Lower lobe of right lung (tissue), 2 donors: ENCODE measurements around the gene PBX1. TPM values are rescaled to one million over a fixed set of nuclear protein-coding genes. Genes with fewer than 3 reads are reported as not detected.
A peak's percentile ranks its signal among the peaks of the same experiment; 100 is the strongest.

Source experiments
- ATAC-seq, 2 donors: fragments of 200-7000 bp; cut with Tn5 transposase; one replicate each; pipeline ENCODE4 v1.9.1; 2020 to 2022; ENCODE audit warnings: mild to moderate bottlenecking in 2 of 2, moderate library complexity in 2 of 2
- DNase-seq: peaks from one replicate; pipeline ENCODE4 v3.0.0-alpha.2; 2020
- H3K27ac ChIP-seq: fragments of 200-600 bp; one replicate; pipeline ENCODE4 v1.8.0; 2022
- H3K27me3 ChIP-seq: fragments of 200-600 bp; one replicate; pipeline ENCODE4 v1.8.0; 2022; ENCODE audit warnings: low read depth
- H3K36me3 ChIP-seq: fragments of 200-600 bp; one replicate; pipeline ENCODE4 v1.8.0; 2022; ENCODE audit warnings: mild to moderate bottlenecking
- H3K4me1 ChIP-seq: fragments of 200-600 bp; one replicate; pipeline ENCODE4 v1.8.0; 2022
- H3K4me3 ChIP-seq: fragments of 200-600 bp; one replicate; pipeline ENCODE4 v1.8.0; 2022; ENCODE audit warnings: mild to moderate bottlenecking
- H3K9me3 ChIP-seq: fragments of 200-600 bp; one replicate; pipeline ENCODE4 v1.8.0; 2022
- intact Hi-C: fragments of 100-400 bp; cut with DNase I; formaldehyde crosslinking; loops from one replicate; pipeline ENCODE4 v1.11.0; 2022
- total RNA-seq: library from RNA; stranded (reverse); fragmentation: NEBNext Ultra II Directional; extraction: Animal tissue kit (Norgen Biotek cat#: 25700); gene quantifications from one replicate; pipeline ENCODE4 v1.2.1, GENCODE V29; 2021
- TF ChIP-seq, protein P1 (sequence below): fragments of 200-600 bp; IDR thresholded peaks from one replicate; pipeline ENCODE4 v1.8.0; 2022; ENCODE audit warnings: antibody characterized with exemption, mild to moderate bottlenecking
- donor health status: DM: no; HTN: yes; CAD: no; lungs with severe emphysema.

Gene PBX1
- total RNA-seq, 1 donor from 2014 or later: 58.1 TPM

DNA sequence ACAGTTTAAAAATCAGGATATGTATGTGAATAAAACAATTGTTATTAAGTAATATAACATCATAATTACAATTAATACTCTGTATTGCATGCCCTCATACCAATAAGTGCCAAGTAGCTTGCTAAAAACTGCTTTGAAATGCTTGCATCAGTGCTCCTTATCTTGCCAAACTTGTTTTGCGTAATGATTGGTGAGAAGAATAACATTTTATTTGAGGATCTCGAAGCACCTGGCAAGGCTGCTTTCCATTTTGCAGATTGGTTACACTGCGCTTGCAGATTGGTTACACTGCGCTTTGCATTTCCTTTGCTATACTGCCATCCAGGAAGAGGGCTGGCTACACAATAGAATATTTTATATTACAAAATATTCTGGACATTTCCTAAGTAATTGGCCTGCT is 1.7 kb upstream of the PBX1 start:
- TF ChIP-seq, protein P1, sequence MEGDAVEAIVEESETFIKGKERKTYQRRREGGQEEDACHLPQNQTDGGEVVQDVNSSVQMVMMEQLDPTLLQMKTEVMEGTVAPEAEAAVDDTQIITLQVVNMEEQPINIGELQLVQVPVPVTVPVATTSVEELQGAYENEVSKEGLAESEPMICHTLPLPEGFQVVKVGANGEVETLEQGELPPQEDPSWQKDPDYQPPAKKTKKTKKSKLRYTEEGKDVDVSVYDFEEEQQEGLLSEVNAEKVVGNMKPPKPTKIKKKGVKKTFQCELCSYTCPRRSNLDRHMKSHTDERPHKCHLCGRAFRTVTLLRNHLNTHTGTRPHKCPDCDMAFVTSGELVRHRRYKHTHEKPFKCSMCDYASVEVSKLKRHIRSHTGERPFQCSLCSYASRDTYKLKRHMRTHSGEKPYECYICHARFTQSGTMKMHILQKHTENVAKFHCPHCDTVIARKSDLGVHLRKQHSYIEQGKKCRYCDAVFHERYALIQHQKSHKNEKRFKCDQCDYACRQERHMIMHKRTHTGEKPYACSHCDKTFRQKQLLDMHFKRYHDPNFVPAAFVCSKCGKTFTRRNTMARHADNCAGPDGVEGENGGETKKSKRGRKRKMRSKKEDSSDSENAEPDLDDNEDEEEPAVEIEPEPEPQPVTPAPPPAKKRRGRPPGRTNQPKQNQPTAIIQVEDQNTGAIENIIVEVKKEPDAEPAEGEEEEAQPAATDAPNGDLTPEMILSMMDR: no peak
- Histone ChIP-seq H3K27ac (no peak overlapping the region), H3K27me3 (no peaks in the 10 kb centered on the region), H3K4me1 (peaks cover 11% of the 10 kb centered on the region), H3K4me3 (no peak overlapping the region), H3K9me3 (no peaks in the 10 kb centered on the region), H3K36me3 (no peaks in the 10 kb centered on the region)
- intact Hi-C loops: no loop called here
- DNase-seq (no peak), ATAC-seq (no peak)

DNA sequence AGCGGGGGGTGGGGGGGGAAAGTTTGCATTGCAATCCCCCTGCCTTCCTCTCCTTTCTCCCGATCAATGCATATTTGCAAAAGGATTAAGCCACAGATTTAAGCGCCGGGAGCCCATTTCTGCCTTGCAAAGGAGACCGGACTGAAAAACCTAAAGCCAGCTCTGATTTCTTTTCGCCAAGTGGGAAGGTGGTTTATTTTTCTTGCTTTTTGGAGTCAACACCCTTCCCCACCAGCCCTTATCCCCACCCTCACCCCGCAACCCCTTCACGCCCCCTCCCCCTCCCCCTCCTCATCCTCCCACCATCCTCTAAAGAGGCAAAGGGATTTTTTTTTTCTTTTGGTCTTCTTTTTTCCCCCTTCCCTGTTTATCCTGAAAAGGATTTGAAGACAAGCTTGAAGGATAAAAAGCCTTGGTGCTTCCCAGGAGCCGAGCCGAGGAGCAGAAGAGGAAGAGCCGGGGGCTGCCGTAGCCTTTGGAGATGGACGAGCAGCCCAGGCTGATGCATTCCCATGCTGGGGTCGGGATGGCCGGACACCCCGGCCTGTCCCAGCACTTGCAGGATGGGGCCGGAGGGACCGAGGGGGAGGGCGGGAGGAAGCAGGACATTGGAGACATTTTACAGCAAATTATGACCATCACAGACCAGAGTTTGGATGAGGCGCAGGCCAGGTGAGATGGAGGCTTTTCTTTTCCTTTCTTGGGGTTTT is 513 bp downstream of the PBX1 start:
- peak overlapping the region; percentile 81 for H3K27ac ChIP-seq
- ATAC-seq: peak; percentile 25
- peak; percentile 51 for DNase-seq
- peak overlapping the region; percentile 69 for H3K4me3 ChIP-seq
- intact Hi-C loops: no loop called here
- H3K36me3 ChIP-seq: no peaks in the 10 kb centered on the region
- peaks cover 11% of the 10 kb centered on the region for H3K4me1 ChIP-seq
- TF ChIP-seq, protein P1: no peak
- H3K27me3 ChIP-seq: no peaks in the 10 kb centered on the region
- no peaks in the 10 kb centered on the region for H3K9me3 ChIP-seq

DNA sequence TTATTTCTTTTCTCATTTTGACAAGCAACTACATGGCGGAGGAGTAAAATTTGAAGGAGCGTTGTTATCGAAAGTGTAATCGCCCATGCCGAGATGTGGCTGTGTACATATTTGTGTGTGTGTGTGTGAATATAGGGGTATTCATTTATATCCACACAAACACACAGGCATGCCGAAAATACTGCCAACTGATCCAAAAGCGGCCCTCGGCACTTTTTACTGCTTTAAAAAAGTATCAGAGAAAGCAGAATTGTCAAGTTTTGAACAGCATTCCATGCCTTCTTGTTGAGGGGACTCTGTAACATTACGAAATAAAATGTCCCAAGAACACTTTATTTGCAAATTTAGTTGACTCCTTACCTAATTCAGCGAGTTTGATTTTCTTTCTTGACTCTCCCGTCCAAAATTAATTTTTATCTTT is 1.1 kb downstream of the PBX1 start:
- Histone ChIP-seq H3K27ac (peak overlapping the region; percentile 81), H3K9me3 (no peaks in the 10 kb centered on the region), H3K4me1 (peaks cover 11% of the 10 kb centered on the region), H3K36me3 (no peaks in the 10 kb centered on the region), H3K4me3 (peak overlapping the region; percentile 69), H3K27me3 (no peaks in the 10 kb centered on the region)
- DNase-seq (no peak), ATAC-seq (no peak)
- TF ChIP-seq, protein P1: no peak
- intact Hi-C loops: no loop called here

DNA sequence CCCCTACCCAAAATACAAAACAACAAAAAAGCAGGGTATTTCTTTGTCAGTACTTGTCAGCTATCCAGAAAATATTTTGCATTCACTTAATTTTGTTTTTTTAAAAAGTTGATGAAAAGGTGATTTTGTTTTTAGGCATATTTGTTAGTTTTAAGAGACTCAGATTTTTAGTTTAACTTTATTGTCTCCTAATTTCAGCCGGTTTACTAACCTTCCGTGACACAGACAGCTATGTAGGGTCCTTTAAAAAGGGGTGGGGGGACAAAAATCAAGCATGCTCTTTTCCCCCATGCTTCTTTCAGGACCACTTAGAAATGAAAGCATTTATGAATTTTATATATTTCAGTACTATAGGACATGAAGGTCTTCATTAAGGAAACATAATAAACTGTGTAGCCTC is 1.6 kb downstream of the PBX1 start:
- no peak for ATAC-seq
- Histone ChIP-seq H3K36me3 (no peaks in the 10 kb centered on the region), H3K9me3 (no peaks in the 10 kb centered on the region), H3K4me1 (peaks cover 11% of the 10 kb centered on the region), H3K27ac (peak overlapping the region; percentile 81), H3K4me3 (peak overlapping the region; percentile 69), H3K27me3 (no peaks in the 10 kb centered on the region)
- TF ChIP-seq, protein P1: no peak
- DNase-seq: no peak
- intact Hi-C loops: no loop called here

DNA sequence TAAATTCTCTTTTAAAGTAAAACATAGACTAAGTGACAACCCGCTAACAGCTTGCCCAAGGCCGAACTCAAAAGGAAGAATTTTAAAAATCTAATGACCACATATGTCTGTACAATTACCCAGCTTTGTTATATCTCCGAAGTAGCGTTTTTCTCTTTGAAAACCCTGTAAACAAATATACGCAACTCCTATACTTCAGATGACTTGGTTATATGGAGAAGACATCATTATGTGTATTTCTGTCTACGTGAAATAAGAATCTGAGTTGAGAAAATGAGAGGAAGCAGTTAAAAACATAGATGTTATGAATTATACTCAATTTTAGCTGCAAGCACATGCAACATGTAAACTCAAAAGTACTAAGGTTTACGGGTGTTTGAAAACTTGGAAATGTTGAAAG is 2.0 kb downstream of the PBX1 start:
- peak overlapping the region; percentile 81 for H3K27ac ChIP-seq
- H3K27me3 ChIP-seq: no peaks in the 10 kb centered on the region
- peak overlapping the region; percentile 69 for H3K4me3 ChIP-seq
- intact Hi-C loops: no loop called here
- DNase-seq (no peak), ATAC-seq (no peak)
- TF ChIP-seq, protein P1: no peak
- no peaks in the 10 kb centered on the region for H3K36me3 ChIP-seq
- peaks cover 14% of the 10 kb centered on the region for H3K4me1 ChIP-seq
- H3K9me3 ChIP-seq: no peaks in the 10 kb centered on the region
